ENCODE measurements around the gene UBR1.

GRCh38 chr15:43093026-43093425 lies 12.8 kb downstream of the UBR1 start:
- no peak for TF ChIP-seq TAF1 (IDR thresholded peaks at IDR 0.05; ENCODE audit: borderline replicate concordance, insufficient read depth, low read length)
- TF ChIP-seq REST (IDR thresholded peaks at IDR 0.05; ENCODE audit: insufficient read depth in 1 of 2, low read depth in 2 of 2, low read length in 2 of 2): no peak
- no peak for TF ChIP-seq POLR2AphosphoS5 (IDR thresholded peaks at IDR 0.05; ENCODE audit: low read depth, low read length)
- no peak for TF ChIP-seq SIN3A (IDR thresholded peaks at IDR 0.05; ENCODE audit: borderline replicate concordance, insufficient read depth, low read length)

Measured in PFSK-1 (cell line).